Measurements from ENCODE around the gene CER1.
A peak's percentile ranks its signal among the peaks of the same experiment; 100 is the strongest.
"Not testable (repeated sequence)": the region's sequence is repeated elsewhere in the genome, so short reads cannot be mapped to it uniquely, and the experiment has no call there.

The CER1 gene

DNA sequence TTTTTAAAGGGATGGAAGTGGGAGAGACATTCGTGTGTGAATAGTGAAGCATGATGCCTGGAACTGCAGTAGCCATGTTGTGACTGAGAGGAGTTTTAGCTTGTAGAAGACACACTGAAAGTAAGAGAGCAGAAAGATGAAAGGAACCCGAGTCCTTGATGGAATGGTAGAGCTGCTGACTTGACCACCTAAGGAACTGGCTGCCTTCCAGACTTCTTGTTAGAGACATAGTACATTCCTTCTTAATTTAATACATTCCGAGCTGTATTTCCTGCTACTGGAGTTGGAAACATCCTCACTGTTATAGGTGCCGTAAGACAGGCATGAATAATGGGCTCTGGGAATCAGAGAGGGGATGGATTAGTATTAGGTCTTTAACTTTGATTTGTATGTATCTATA is 7.4 kb downstream of the CER1 start:
- no peak for DNase-seq (ENCODE audit: low spot score)

DNA sequence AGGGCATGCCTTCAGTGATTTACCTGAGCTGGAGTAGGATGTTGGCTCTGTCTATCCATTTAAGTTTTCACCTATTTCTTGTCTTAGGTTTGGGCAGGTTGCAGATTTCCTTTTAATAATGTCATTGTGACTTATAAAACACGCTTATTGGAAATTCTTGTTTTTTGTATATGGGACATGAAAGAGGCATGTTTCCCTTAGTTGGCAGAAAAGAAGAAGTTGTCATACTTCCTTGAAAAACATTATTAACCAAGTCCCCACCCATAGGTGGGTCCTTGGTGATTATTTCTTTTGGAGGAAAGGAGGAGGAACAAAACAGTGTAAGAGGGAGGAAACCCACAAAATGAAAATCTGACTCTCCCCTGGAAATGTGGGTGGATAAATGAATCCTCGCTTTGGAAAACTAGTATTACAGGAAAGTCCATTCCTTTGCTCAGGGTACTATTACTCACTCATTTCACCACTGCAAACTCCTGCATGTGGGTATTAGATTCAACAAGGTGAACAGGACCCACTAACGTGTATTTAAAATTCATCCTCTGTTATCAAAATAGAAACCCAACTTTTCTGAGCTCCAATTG is 9.3 kb downstream of the CER1 start:
- DNase-seq (ENCODE audit: low spot score) = no peak

- DNase-seq (ENCODE audit: low spot score) = no peak
Measured at GRCh38 chr9:14710804-14711203, 11.7 kb downstream of the CER1 start.

- no peak for DNase-seq (ENCODE audit: low spot score)
Measured at GRCh38 chr9:14706530-14707140, 15.9 kb downstream of the CER1 start.

- DNase-seq (ENCODE audit: low spot score) = no peak
Measured at GRCh38 chr9:14705079-14705478, 17.5 kb downstream of the CER1 start.

- no peak for DNase-seq (ENCODE audit: low spot score)
Measured at GRCh38 chr9:14704281-14704680, 18.3 kb downstream of the CER1 start.

DNA sequence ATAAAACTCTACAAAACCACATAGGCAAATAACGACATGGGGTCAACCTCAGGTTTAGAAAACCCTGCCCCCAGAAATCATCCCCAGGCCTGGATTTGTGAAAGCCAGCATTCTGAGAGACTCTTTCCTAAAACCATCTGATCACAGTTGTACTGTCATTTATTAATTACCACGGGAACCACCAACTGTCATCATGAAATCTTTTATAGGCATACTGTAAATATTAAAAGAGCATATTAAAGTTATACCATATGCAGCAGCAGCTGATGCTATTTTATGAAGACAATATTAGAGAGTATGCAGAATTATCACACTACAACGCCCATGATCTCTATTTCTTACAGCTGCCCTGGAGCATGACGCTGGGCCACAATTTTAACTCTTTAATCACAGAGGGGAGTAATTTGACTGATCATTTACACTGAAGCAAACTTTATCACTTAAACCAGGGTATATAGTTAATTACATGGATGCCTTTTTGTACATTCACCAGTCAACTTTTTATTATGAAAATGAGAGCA is 20.3 kb downstream of the CER1 start:
- DNase-seq (ENCODE audit: low spot score) = no peak

GRCh38 chr9:14693251-14693861 is 29.2 kb downstream of the CER1 start, which contains the start of gene ZDHHC21:
TSS of gene ZDHHC21 (minus strand) at chr9:14693432. CDS start at chr9:14674340, 19,092 bp downstream.
- DNase-seq (ENCODE audit: low spot score) = peak; percentile 86

GRCh38 chr9:14692470-14693250 is 29.9 kb downstream of the CER1 start:
- DNase-seq (ENCODE audit: low spot score) = peak; percentile 29

DNA sequence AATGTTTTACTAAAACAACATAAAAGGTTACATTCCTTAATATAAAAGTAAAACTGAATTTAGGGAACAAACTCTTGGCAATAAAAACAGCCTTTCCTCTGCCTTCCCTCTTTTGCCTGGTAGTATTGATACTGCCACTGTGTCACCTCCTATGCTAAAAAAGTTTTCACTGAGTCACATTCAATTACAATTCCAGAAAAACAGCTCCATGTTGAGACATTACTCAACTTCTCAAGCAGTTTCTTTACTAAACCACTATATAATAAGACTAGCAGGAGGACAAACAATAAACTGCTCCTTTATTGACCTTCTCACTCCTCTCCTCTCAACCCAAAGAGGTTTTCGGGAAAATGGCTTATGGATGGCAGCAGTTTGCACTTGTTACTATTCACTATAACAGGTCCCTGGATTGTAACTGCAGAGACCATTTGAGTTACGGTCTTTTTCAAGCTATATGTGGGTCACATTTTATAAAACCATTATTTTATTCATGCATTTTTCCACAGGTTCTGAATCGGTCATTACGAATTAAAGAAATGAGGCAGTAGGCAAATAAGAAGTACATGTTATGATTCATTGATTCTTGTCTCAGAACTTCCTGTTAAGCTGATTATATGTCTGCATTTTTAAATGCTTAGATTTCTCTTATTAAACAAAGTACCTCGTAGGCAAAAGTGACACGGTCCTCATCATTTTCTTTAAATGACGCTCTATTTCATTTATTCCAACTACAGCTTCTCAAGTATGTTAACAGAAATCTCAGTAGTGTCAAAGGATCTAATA is 31.4 kb downstream of the CER1 start:
- peak; percentile 14 for DNase-seq (ENCODE audit: low spot score)

DNA sequence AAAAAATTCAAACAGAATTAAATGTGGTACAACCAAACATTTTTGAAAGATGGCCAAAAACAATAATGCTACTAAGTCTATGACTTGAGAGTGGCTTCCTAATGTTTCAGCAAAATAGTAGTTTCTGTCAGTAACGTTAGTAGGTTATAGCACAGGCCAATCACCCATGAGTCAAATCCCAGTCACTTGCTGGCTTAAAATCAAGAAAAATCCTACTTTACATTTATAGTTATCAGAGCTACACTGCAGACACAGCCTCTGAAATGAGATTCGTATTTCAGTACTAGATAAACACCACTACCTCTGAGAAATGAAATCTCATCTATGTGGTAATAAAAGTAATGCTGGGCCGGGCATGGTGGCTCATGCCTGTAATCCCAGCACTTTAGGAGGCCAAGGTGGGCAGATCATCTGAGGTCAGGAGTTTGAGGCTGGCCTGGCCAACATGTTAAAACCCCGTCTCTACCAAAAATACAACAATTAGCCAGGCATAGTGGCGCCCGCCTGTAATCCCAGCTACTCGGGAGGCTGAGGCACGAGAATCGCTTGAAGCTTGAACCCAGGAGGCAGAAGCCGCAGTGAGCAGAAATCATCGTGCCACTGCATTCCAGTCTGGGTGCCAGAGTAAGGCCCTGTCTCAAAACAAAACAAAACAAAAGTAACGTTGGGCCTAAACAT is 35.4 kb downstream of the CER1 start:
- peak; percentile 54 for DNase-seq (ENCODE audit: low spot score)

GRCh38 chr9:14686168-14686567 is 36.4 kb downstream of the CER1 start:
- DNase-seq (ENCODE audit: low spot score) = no peak

DNA sequence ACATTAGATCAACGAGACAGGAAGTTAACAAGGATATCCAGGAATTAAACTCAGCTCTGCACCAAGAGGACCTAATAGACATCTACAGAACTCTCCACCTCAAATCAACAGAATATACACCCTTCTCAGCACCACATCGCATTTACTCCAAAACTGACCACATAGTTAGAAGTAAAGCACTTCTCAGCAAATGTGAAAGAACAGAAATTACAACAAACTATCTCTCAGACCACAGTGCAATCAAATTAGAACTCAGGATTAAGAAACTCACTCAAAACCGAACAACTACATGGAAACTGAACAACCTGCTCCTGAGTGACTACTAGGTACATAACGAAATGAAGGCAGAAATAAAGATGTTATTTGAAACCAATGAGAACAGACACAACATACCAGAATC is 39.9 kb downstream of the CER1 start:
- DNase-seq (ENCODE audit: low spot score) = not testable (repeated sequence)

- DNase-seq (ENCODE audit: low spot score) = no peak
Measured at GRCh38 chr9:14678776-14679175, 43.8 kb downstream of the CER1 start.

DNA sequence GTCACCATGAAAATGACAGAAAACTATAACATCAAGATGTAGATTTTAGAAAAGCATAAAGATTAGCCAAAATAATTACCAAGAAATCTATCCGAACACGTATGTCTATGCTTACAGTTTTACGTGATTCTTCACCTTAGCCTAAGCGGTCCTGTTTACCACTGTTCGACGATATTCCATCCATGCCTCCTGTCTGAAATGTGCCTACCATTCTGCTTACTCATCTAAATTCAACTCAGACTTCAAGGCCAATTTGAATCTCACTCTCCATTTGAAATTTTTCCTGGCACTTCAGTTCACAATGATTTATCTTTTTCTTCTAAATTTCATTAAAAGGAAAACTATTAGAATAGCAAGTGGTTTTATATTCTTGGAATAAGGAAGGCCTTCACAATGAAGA is 44.7 kb downstream of the CER1 start:
- DNase-seq (ENCODE audit: low spot score) = no peak

DNA sequence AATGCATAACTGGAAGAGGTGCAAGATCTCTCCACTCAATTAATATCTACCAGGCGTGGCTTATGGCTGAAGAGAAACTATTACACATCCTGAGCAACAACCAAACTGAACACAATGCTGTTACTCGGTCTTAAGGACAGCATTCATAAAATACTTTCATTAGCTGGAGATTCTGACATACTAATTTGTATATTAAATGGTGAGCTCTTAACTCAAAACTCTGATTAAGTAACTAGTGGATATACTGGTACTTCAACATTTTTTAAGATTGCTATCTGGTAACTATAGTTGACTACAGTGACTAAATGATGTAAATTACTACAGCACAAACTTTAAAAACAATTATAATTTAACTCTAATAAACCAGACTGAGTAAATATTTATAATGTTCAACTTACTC is 45.1 kb downstream of the CER1 start:
- DNase-seq (ENCODE audit: low spot score) = no peak

GRCh38 chr9:14674630-14675029 is 47.9 kb downstream of the CER1 start:
- no peak for DNase-seq (ENCODE audit: low spot score)

DNA sequence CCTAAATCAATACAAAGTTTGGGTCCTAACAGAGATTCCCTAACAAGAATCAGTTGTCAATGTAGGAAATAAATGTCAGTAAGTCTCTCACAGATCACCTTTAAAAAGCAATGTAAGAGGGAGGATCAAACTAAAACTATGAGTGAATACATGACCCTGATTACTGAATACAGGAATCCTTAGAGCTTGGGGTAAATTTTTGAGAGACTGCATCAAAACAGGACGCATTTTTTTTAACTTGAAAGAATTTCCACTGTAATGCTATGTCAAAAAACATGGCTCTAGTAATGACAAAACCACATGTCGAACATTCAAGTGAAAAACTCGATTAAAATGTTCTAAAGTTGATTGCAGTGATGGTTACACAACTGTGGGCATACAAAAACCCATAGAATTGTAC is 51.2 kb downstream of the CER1 start:
- no peak for DNase-seq (ENCODE audit: low spot score)

- DNase-seq (ENCODE audit: low spot score) = peak; percentile 23
Measured at GRCh38 chr9:14670718-14671117, 51.8 kb downstream of the CER1 start.

Measured in AG08396 (cell line).